ENCODE measurements around the gene AHCYL1. TPM values are rescaled to one million over a fixed set of nuclear protein-coding genes. Genes with fewer than 3 reads are reported as not detected.

The AHCYL1 gene
- total RNA-seq, 1 donor from 2014 or later = 65.5 TPM

GRCh38 chr1:110006516-110006915, 22.0 kb downstream of the AHCYL1 start:
- Histone ChIP-seq H3K27ac (no peak overlapping the region), H3K27me3 (no peaks in the 10 kb centered on the region), H3K36me3 (peaks cover 8% of the 10 kb centered on the region), H3K9ac (no peak overlapping the region), H3K79me2 (ENCODE audit: low read depth) (peaks cover 71% of the 10 kb centered on the region), H4K20me1 (ENCODE audit: low read depth) (peaks cover 73% of the 10 kb centered on the region), H2AFZ (replicated peaks) (no peak overlapping the region), H3K9me3 (ENCODE audit: low read depth) (no peaks in the 10 kb centered on the region), H3K4me3 (no peak overlapping the region), H3K4me1 (peaks cover 48% of the 10 kb centered on the region), H3F3A (ENCODE audit: low read depth) (peaks cover 30% of the 10 kb centered on the region), H3K4me2 (peak overlapping the region; percentile 19)
- H3K4me1 Mint-ChIP-seq = peaks cover 50% of the 10 kb centered on the region
- no peaks in the 10 kb centered on the region for H3K9me3 Mint-ChIP-seq
- H3K27me3 Mint-ChIP-seq (ENCODE audit: insufficient read depth, low read depth) = no peaks in the 10 kb centered on the region
- H3K27ac Mint-ChIP-seq = no peak overlapping the region
- no peak overlapping the region for H3K4me3 Mint-ChIP-seq
- DNase-seq (ENCODE audit: low spot score) = no peak
- TF ChIP-seq, protein P1, sequence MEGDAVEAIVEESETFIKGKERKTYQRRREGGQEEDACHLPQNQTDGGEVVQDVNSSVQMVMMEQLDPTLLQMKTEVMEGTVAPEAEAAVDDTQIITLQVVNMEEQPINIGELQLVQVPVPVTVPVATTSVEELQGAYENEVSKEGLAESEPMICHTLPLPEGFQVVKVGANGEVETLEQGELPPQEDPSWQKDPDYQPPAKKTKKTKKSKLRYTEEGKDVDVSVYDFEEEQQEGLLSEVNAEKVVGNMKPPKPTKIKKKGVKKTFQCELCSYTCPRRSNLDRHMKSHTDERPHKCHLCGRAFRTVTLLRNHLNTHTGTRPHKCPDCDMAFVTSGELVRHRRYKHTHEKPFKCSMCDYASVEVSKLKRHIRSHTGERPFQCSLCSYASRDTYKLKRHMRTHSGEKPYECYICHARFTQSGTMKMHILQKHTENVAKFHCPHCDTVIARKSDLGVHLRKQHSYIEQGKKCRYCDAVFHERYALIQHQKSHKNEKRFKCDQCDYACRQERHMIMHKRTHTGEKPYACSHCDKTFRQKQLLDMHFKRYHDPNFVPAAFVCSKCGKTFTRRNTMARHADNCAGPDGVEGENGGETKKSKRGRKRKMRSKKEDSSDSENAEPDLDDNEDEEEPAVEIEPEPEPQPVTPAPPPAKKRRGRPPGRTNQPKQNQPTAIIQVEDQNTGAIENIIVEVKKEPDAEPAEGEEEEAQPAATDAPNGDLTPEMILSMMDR (IDR thresholded peaks at IDR 0.05) = no peak
- TF ChIP-seq EZH2 (IDR thresholded peaks at IDR 0.05) (no peak), EZH2phosphoT487 (IDR thresholded peaks at IDR 0.05) (no peak)
- H3K36me3 Mint-ChIP-seq = peaks cover 16% of the 10 kb centered on the region

DNA sequence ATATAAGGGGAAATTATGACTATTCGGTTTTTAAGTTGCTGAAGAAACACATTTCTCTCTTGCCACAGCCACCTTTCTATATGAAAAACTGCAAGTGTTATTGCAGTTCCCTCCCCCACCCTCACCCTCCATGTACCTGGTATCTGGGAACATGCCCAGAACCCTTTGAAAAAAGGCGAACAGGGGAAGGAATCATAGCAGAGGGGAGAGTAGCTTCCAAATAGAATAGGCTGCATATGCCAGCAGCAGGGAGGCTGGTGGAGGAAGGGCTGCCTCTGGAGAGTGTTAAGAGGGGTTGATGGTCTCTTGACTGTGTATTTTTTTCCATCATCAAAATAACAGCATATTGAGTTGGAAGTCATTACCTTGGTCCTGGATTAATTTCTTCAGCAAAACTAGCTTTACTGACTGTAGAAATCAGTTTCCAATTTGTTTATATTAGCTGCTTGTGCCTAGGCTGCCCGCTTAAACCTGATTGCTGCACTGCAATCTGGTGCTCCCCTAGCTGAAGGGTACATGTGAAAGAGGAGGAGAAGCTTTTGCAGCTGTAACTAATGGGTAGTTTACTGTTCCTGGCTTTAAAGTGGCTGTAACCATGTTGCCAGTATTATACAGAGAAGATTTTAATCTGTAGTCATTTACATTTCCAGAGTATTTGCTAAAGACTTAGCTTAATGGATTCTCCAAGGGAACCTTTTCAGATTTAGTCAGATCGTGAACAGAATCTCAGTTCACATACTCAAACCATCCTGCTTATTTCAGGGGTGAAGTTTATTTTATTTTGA, 22.7 kb downstream of the AHCYL1 start:
- TF ChIP-seq EZH2phosphoT487 (IDR thresholded peaks at IDR 0.05) = no peak
- Histone ChIP-seq H3K79me2 (ENCODE audit: low read depth) (peaks cover 64% of the 10 kb centered on the region), H4K20me1 (ENCODE audit: low read depth) (peaks cover 73% of the 10 kb centered on the region), H3K27me3 (no peaks in the 10 kb centered on the region), H2AFZ (replicated peaks) (no peak overlapping the region), H3K4me2 (peak overlapping the region; percentile 19), H3K4me3 (no peak overlapping the region), H3K36me3 (peaks cover 8% of the 10 kb centered on the region), H3K9me3 (ENCODE audit: low read depth) (no peaks in the 10 kb centered on the region), H3F3A (ENCODE audit: low read depth) (peaks cover 29% of the 10 kb centered on the region), H3K4me1 (peaks cover 48% of the 10 kb centered on the region), H3K27ac (no peak overlapping the region), H3K9ac (no peak overlapping the region)
- DNase-seq (ENCODE audit: low spot score) = no peak
- Mint-ChIP-seq H3K27me3 (ENCODE audit: insufficient read depth, low read depth) (no peaks in the 10 kb centered on the region), H3K4me1 (peaks cover 47% of the 10 kb centered on the region), H3K27ac (no peak overlapping the region), H3K4me3 (no peak overlapping the region), H3K36me3 (peaks cover 20% of the 10 kb centered on the region), H3K9me3 (no peaks in the 10 kb centered on the region)

GRCh38 chr1:110008971-110009565, 24.5 kb downstream of the AHCYL1 start:
- DNase-seq (ENCODE audit: low spot score) = no peak
- H3K9ac ChIP-seq = no peak overlapping the region
- no peak overlapping the region for H2AFZ ChIP-seq (replicated peaks)
- no peak overlapping the region for H3K4me3 ChIP-seq
- no peaks in the 10 kb centered on the region for H3K27me3 ChIP-seq
- H3K27ac Mint-ChIP-seq = no peak overlapping the region
- H3K9me3 Mint-ChIP-seq = no peaks in the 10 kb centered on the region
- H3K27me3 Mint-ChIP-seq (ENCODE audit: insufficient read depth, low read depth) = no peaks in the 10 kb centered on the region
- H3K4me1 ChIP-seq = peaks cover 33% of the 10 kb centered on the region
- H3K36me3 ChIP-seq = peaks cover 17% of the 10 kb centered on the region
- H3K36me3 Mint-ChIP-seq = peaks cover 25% of the 10 kb centered on the region
- peaks cover 59% of the 10 kb centered on the region for H4K20me1 ChIP-seq (ENCODE audit: low read depth)
- peaks cover 28% of the 10 kb centered on the region for H3K4me1 Mint-ChIP-seq
- H3K27ac ChIP-seq = no peak overlapping the region
- H3K4me3 Mint-ChIP-seq = no peak overlapping the region
- H3K4me2 ChIP-seq = no peak overlapping the region
- TF ChIP-seq, protein P1 (IDR thresholded peaks at IDR 0.05) = no peak
- TF ChIP-seq EZH2phosphoT487 (IDR thresholded peaks at IDR 0.05) (no peak), EZH2 (IDR thresholded peaks at IDR 0.05) (no peak)
- peaks cover 11% of the 10 kb centered on the region for H3F3A ChIP-seq (ENCODE audit: low read depth)
- H3K9me3 ChIP-seq (ENCODE audit: low read depth) = no peaks in the 10 kb centered on the region
- H3K79me2 ChIP-seq (ENCODE audit: low read depth) = peaks cover 47% of the 10 kb centered on the region

Measured in neural progenitor cell (in vitro differentiated cells).